ENCODE results near the gene PTEN.

DNA sequence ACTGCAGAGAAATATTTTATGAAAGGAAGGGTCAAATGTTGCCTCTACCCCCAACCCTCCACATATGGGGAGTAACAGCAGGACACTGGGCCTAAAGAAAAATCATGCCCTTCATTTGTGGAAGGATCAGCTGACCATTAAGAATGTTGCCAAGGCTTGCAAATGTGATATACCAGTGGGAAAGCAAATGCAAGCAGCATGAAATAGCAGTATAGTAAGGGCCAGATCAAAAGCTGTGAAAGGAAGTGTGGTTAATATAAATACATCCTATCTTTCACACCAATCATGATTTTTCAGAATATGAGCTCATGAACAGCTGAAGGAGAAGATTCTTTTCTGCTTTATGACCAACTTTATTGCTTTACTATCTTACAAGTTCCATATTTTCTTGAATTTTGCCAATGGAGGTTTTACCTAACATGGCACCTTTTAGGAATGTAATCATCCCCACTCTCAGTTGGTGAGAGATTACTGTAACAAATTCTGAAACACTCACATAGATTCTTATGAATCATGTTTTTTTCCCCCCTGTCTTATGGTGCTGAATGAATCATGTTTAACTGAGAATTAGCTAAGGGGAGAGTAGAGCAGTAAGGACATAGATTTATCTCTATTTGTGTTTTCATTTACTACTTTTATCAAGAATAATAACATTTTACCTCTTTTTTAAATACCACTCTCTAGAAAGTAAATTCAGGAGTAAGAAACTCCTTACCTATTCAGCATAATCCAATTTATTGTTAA lies 33.3 kb upstream of the PTEN start:
- TF ChIP-seq, protein P1, sequence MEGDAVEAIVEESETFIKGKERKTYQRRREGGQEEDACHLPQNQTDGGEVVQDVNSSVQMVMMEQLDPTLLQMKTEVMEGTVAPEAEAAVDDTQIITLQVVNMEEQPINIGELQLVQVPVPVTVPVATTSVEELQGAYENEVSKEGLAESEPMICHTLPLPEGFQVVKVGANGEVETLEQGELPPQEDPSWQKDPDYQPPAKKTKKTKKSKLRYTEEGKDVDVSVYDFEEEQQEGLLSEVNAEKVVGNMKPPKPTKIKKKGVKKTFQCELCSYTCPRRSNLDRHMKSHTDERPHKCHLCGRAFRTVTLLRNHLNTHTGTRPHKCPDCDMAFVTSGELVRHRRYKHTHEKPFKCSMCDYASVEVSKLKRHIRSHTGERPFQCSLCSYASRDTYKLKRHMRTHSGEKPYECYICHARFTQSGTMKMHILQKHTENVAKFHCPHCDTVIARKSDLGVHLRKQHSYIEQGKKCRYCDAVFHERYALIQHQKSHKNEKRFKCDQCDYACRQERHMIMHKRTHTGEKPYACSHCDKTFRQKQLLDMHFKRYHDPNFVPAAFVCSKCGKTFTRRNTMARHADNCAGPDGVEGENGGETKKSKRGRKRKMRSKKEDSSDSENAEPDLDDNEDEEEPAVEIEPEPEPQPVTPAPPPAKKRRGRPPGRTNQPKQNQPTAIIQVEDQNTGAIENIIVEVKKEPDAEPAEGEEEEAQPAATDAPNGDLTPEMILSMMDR (IDR thresholded peaks at IDR 0.05) = no peak
- no peak for TF ChIP-seq ZFX (IDR thresholded peaks at IDR 0.05; ENCODE audit: borderline replicate concordance)

Data from 22Rv1 (cell line).